Spleen (tissue), 11 donors: ENCODE results near the gene SERINC1. TPM values are rescaled to one million over a fixed set of nuclear protein-coding genes. Genes with fewer than 3 reads are reported as not detected.
A peak's percentile ranks its signal among the peaks of the same experiment; 100 is the strongest.

ENCODE experiments used
- DNase-seq: peaks from one replicate; pipeline ENCODE4 v3.0.0-alpha.2; 2020
- H3K27ac ChIP-seq, 8 donors: fragments of 200-600 bp; sonication (generic) in 7 of 8; 1 replicate in 4 of 8; 2 replicates in 4 of 8; pipeline versions ENCODE4 v1.5.0 to v1.8.0; 2016 to 2021; ENCODE audit warnings: inconsistent platforms in 4 of 8, mild to moderate bottlenecking in 4 of 8, moderate library complexity in 1 of 8
- H3K27me3 ChIP-seq, 7 donors: fragments of 200-600 bp; sonication (generic) in 6 of 7; replicated peaks in 1 of 7; 1 replicate in 4 of 7; 2 replicates in 3 of 7; pipeline versions ENCODE4 v1.5.0 to v1.8.0; 2016 to 2021; ENCODE audit warnings: inconsistent platforms in 3 of 7, mild to moderate bottlenecking in 1 of 7
- H3K36me3 ChIP-seq, 6 donors: fragments of 200-600 bp; sonication (generic) in 5 of 6; 1 replicate in 4 of 6; 2 replicates in 2 of 6; pipeline versions ENCODE4 v1.5.0 to v1.8.0; 2016 to 2021; ENCODE audit warnings: inconsistent platforms in 2 of 6
- H3K4me1 ChIP-seq, 6 donors: fragments of 200-600 bp; sonication (generic) in 5 of 6; 1 replicate in 3 of 6; 2 replicates in 3 of 6; pipeline versions ENCODE4 v1.5.0 to v1.8.0; 2016 to 2021; ENCODE audit warnings: inconsistent platforms in 3 of 6
- H3K4me3 ChIP-seq, 8 donors: fragments of 200-600 bp; sonication (generic) in 7 of 8; 1 replicate in 4 of 8; 2 replicates in 4 of 8; pipeline versions ENCODE4 v1.5.0 to v1.8.0; 2016 to 2021; ENCODE audit warnings: inconsistent platforms in 4 of 8, mild to moderate bottlenecking in 4 of 8, moderate library complexity in 2 of 8
- H3K9me3 ChIP-seq, 8 donors: fragments of 200-600 bp; sonication (generic) in 7 of 8; 1 replicate in 4 of 8; 2 replicates in 4 of 8; pipeline versions ENCODE4 v1.5.0 to v1.8.0; 2016 to 2021; ENCODE audit warnings: inconsistent platforms in 4 of 8
- CTCF ChIP-seq, 11 experiments: fragments of 200-600 bp in 7 of 11; fragments of 450-650 bp in 4 of 11; sonication (generic) in 4 of 11; IDR thresholded peaks in 8 of 11; conservative IDR thresholded peaks in 3 of 11; 1 replicate in 7 of 11; 2 replicates in 4 of 11; pipeline versions ENCODE4 v1.4.0 to v1.8.0; 2016 to 2021; ENCODE audit warnings: antibody characterized with exemption in 11 of 11, inconsistent platforms in 4 of 11, mild to moderate bottlenecking in 1 of 11
- POLR2A ChIP-seq, 3 donors: fragments of 450-650 bp; IDR thresholded peaks; one replicate each; pipeline ENCODE4 v1.5.1; 2017; ENCODE audit warnings: antibody characterized with exemption in 3 of 3, mild to moderate bottlenecking in 1 of 3
- POLR2AphosphoS5 ChIP-seq, 3 donors: sonication (generic); formaldehyde crosslinking; IDR thresholded peaks; one replicate each; pipeline ENCODE4 v1.5.1; 2017; ENCODE audit warnings: antibody characterized with exemption in 3 of 3
- WGBS, 5 donors: extraction: QIAGEN DNeasy Blood & Tissue Kit in 3 of 5; methylation state at CpG; one replicate each; pipeline versions ENCODE4 v1.1.5 to v1.1.7; 2013 to 2018; 5-methylcytosine and 5-hydroxymethylcytosine counted together
- intact Hi-C: fragments of 100-400 bp; cut with DNase I; formaldehyde crosslinking; loops from one replicate; pipeline ENCODE4 v1.15.0; 2023; ENCODE audit warnings: low total_unique reads
- polyA plus RNA-seq, 3 donors: library from polyadenylated mRNA; stranded (reverse); fragments of 200-250 nt; gene quantifications; one replicate each; pipeline ENCODE4 v1.2.1, GENCODE V29; 2013
- total RNA-seq, 7 donors: library from RNA; depleted of rRNA in 3 of 7; stranded (reverse); fragments of >200 nt in 3 of 7; fragmentation: NEBNext Ultra II Directional in 4 of 7; extraction: Animal tissue kit (Norgen Biotek cat#: 25700) in 4 of 7; gene quantifications; one replicate each; pipeline versions ENCODE4 v1.1.0 to v1.2.1, GENCODE V29; 2016 to 2021
- donor health status: healthy with polysubstance abuse.
- donor health status: DM: no; HTN: no; CAD: no; lungs with moderate emphysema.
- donor health status: DM: no; HTN: no; CAD: no.
- donor health status: Bipolar disorder and iron deficiency.
- donor health status: healthy.
- donor health status: DM: no; HTN: no; CAD: no.
- donor health status: DM: yes; HTN: yes; CAD: no.

SERINC1 gene
- total and polyA plus RNA-seq, 10 donors: 26.6 to 191 (median 145) TPM

- peak overlapping the region; percentile 69 to 97 (median 86) for H3K4me3 ChIP-seq
- H3K27ac ChIP-seq: peak overlapping the region in 3 of 8 donors; percentile 79 to 89 (median 88)
- no peaks in the 10 kb centered on the region for H3K9me3 ChIP-seq
- intact Hi-C loops: no loop called here
- 44 to 55% (median 49%) methylated on average over 4 of the region's 4 CpGs for WGBS, 5 donors
- H3K36me3 ChIP-seq: no peaks in the 10 kb centered on the region
- H3K4me1 ChIP-seq: peaks cover 10 to 54% (median 18%) of the 10 kb centered on the region in 6 donors
- DNase-seq: no peak
- no peaks in the 10 kb centered on the region for H3K27me3 ChIP-seq
- TF ChIP-seq CTCF (IDR thresholded peaks at IDR 0.05 in 8 of 11, conservative IDR thresholded peaks at IDR 0.05 in 3 of 11): no peak
These were observed 71.0 kb downstream of the SERINC1 start for GRCh38 chr6:122400462-122401089.

- Histone ChIP-seq H3K36me3 (no peaks in the 10 kb centered on the region), H3K27me3 (no peaks in the 10 kb centered on the region), H3K9me3 (no peaks in the 10 kb centered on the region), H3K27ac (peak overlapping the region; percentile 69 to 90 (median 84)), H3K4me1 (peaks cover 10 to 54% (median 18%) of the 10 kb centered on the region in 6 donors), H3K4me3 (peak overlapping the region; percentile 69 to 97 (median 86))
- intact Hi-C loops: no loop called here
- no peak for DNase-seq
- TF ChIP-seq CTCF (IDR thresholded peaks at IDR 0.05 in 8 of 11, conservative IDR thresholded peaks at IDR 0.05 in 3 of 11): no peak
- no peak for TF ChIP-seq POLR2AphosphoS5 (IDR thresholded peaks at IDR 0.05)
- TF ChIP-seq POLR2A (IDR thresholded peaks at IDR 0.05): no peak
- 0 to 1% (median 0%) methylated on average over 17 to 20 of the region's 20 CpGs for WGBS, 5 donors
These were observed 71.5 kb downstream of the SERINC1 start for GRCh38 chr6:122400121-122400450.

DNA sequence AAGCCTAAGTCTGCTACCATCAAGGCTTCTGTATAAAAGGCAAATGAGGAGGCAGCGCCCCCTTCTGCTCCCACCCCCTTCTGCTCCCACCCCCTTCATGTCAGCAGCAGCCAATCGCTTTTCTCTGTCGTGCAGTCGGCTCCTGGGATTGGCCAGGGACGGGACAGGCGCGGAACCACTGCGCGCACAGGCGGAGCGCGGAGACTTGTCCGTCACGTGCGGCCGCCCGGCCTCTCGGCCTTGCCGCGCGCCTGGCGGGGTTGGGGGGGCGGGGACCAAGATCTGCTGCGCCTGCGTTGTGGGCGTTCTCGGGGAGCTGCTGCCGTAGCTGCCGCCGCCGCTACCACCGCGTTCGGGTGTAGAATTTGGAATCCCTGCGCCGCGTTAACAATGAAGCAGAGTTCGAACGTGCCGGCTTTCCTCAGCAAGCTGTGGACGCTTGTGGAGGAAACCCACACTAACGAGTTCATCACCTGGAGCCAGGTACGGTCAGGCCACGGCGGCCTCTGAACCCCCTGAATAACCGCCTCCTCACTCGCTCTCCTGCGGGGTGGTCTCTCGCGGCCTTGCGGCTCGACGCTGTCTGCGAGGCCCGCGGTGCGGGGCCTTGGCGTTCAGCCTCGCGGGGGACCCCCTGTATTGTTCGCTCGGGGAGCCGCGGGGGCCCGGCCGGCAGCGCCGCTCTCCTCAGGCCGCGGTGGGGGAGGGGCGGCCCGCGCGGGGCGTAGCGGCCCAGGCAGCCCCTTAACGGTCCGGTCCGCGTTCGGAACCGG lies 72.1 kb downstream of the SERINC1 start, which contains the start of gene HSF2:
TSS of gene HSF2 (plus strand) at position 305 of the 773 bp plus-strand sequence. CDS start at position 391, 86 bp downstream.
- Histone ChIP-seq H3K27me3 (no peaks in the 10 kb centered on the region), H3K4me1 (peaks cover 10 to 54% (median 18%) of the 10 kb centered on the region in 6 donors), H3K4me3 (peak within 1 kb of the TSS; percentile 69 to 97 (median 86)), H3K9me3 (no peaks in the 10 kb centered on the region), H3K27ac (peak within 1 kb of the TSS; percentile 69 to 90 (median 84)), H3K36me3 (no peaks in the 10 kb centered on the region)
- TF ChIP-seq POLR2AphosphoS5 (IDR thresholded peaks at IDR 0.05) (peak; percentile 67 to 84 (median 84)), CTCF (IDR thresholded peaks at IDR 0.05 in 8 of 11, conservative IDR thresholded peaks at IDR 0.05 in 3 of 11) (peak in 8 of 11 experiments; percentile 22 to 67 (median 50)), POLR2A (IDR thresholded peaks at IDR 0.05) (no peak)
- WGBS, 5 donors: 0 to 1% (median 0%) methylated on average over 23 to 82 of the region's 82 CpGs
- intact Hi-C loops: no loop called here
- peak; percentile 98 for DNase-seq

- Histone ChIP-seq H3K36me3 (no peaks in the 10 kb centered on the region), H3K9me3 (no peaks in the 10 kb centered on the region), H3K27ac (peak overlapping the region in 7 of 8 donors; percentile 33 to 90 (median 88)), H3K4me3 (peak overlapping the region in 5 of 8 donors; percentile 7 to 94 (median 84)), H3K4me1 (peaks cover 10 to 50% (median 18%) of the 10 kb centered on the region in 6 donors), H3K27me3 (no peaks in the 10 kb centered on the region)
- no peak for DNase-seq
- intact Hi-C loops: no loop called here
- TF ChIP-seq POLR2A (IDR thresholded peaks at IDR 0.05): no peak
- TF ChIP-seq POLR2AphosphoS5 (IDR thresholded peaks at IDR 0.05): no peak
- TF ChIP-seq CTCF (IDR thresholded peaks at IDR 0.05 in 8 of 11, conservative IDR thresholded peaks at IDR 0.05 in 3 of 11): no peak
- 0 to 4% (median 0%) methylated on average over 2 of the region's 2 CpGs for WGBS, 5 donors
These were observed 72.6 kb downstream of the SERINC1 start for GRCh38 chr6:122399055-122399347.
